HL-60/S4 (cell line): ENCODE results near the gene ACP4.

Source experiments
- in situ Hi-C: fragments of 300-500 bp; cut with MboI; formaldehyde crosslinking; loops from 2 replicates; pipeline ENCODE4 v1.14.3; 2022; ENCODE audit warnings: low sequenced_read_pairs

ACP4 gene

GRCh38 chr19:50820549-50821247, 30.5 kb downstream of the ACP4 start:
- in situ Hi-C loops, result no loop called here

GRCh38 chr19:50821248-50821612, 31.0 kb downstream of the ACP4 start:
- in situ Hi-C loops, result no loop called here

- in situ Hi-C loops, result no loop called here
These were observed 31.4 kb downstream of the ACP4 start for GRCh38 chr19:50821622-50822021.

- in situ Hi-C loops, result no loop called here
These were observed 32.5 kb downstream of the ACP4 start for GRCh38 chr19:50822661-50823208.

- in situ Hi-C loops, result no loop called here
These were observed 33.3 kb downstream of the ACP4 start, which contains the start of gene KLK1 for GRCh38 chr19:50823389-50824042. KLK1 (minus strand) TSS chr19:50823787; CDS start chr19:50823748, 39 bp downstream.

GRCh38 chr19:50826492-50827240, 36.5 kb downstream of the ACP4 start:
- in situ Hi-C loops, result no loop called here

- in situ Hi-C loops, result no loop called here
These were observed 37.3 kb downstream of the ACP4 start for GRCh38 chr19:50827476-50827875.

- in situ Hi-C loops, result no loop called here
These were observed 39.6 kb downstream of the ACP4 start for GRCh38 chr19:50829801-50830200.

GRCh38 chr19:50830266-50831025, 40.2 kb downstream of the ACP4 start:
- in situ Hi-C loops, result no loop called here

- in situ Hi-C loops, result no loop called here
These were observed 40.8 kb downstream of the ACP4 start for GRCh38 chr19:50831026-50831396.

- in situ Hi-C loops, result no loop called here
These were observed 42.5 kb downstream of the ACP4 start for GRCh38 chr19:50832666-50833065.

- in situ Hi-C loops, result no loop called here
These were observed 43.0 kb downstream of the ACP4 start, which contains the start of gene KLK15 for GRCh38 chr19:50833117-50833801. KLK15 (minus strand) TSS chr19:50833574; CDS start chr19:50831492, 2,082 bp downstream.

GRCh38 chr19:50833802-50834167, 43.6 kb downstream of the ACP4 start:
- in situ Hi-C loops, result no loop called here

- in situ Hi-C loops, result no loop called here
These were observed 45.0 kb downstream of the ACP4 start for GRCh38 chr19:50835103-50835784.

GRCh38 chr19:50835785-50836542, 45.7 kb downstream of the ACP4 start:
- in situ Hi-C loops, result no loop called here

GRCh38 chr19:50836543-50837195, 46.5 kb downstream of the ACP4 start:
- in situ Hi-C loops, result no loop called here

- in situ Hi-C loops, result no loop called here
These were observed 47.1 kb downstream of the ACP4 start for GRCh38 chr19:50837300-50837699.

GRCh38 chr19:50838239-50838638, 48.0 kb downstream of the ACP4 start:
- in situ Hi-C loops, result no loop called here
